H9 (cell line): Measurements from ENCODE around the gene ADAM8. TPM values are rescaled to one million over a fixed set of nuclear protein-coding genes. Genes with fewer than 3 reads are reported as not detected.
"Not testable (repeated sequence)": the region's sequence is repeated elsewhere in the genome, so short reads cannot be mapped to it uniquely, and the experiment has no call there.

ENCODE experiments used
- DNase-seq: peaks from one replicate; pipeline ENCODE4 v3.0.0-alpha.2; 2017
- H2AFZ ChIP-seq: one replicate; pipeline ENCODE4 v1.6.1; 2013; ENCODE audit warnings: mild to moderate bottlenecking, low read length, control low read depth, moderate library complexity
- H2AK5ac ChIP-seq: 2 replicates; pipeline ENCODE4 v1.6.1; 2013; ENCODE audit warnings: low read length, control low read depth, mixed read lengths; ENCODE audit not compliant: insufficient read length
- H2BK120ac ChIP-seq: one replicate; pipeline ENCODE4 v1.6.1; 2013; ENCODE audit warnings: low read depth, mild to moderate bottlenecking, low read length, control low read depth, inconsistent platforms; ENCODE audit not compliant: poor library complexity, severe bottlenecking
- H2BK12ac ChIP-seq: 2 replicates; pipeline ENCODE4 v1.6.1; 2013; ENCODE audit warnings: low read length, control low read depth, mixed read lengths, low read depth; ENCODE audit not compliant: insufficient read length
- H2BK15ac ChIP-seq: 2 replicates; pipeline ENCODE4 v1.6.1; 2013; ENCODE audit warnings: low read depth, low read length, control low read depth
- H2BK20ac ChIP-seq: one replicate; pipeline ENCODE4 v1.6.1; 2013; ENCODE audit warnings: low read depth, mild to moderate bottlenecking, low read length, control low read depth, inconsistent platforms; ENCODE audit not compliant: poor library complexity, severe bottlenecking
- H2BK5ac ChIP-seq: 2 replicates; pipeline ENCODE4 v1.6.1; 2013; ENCODE audit warnings: low read length, control low read depth, mixed read lengths; ENCODE audit not compliant: insufficient read length
- H3K14ac ChIP-seq: 2 replicates; pipeline ENCODE4 v1.6.1; 2013; ENCODE audit warnings: low read length, control low read depth; ENCODE audit not compliant: insufficient read depth
- H3K18ac ChIP-seq: 2 replicates; pipeline ENCODE4 v1.6.1; 2013; ENCODE audit warnings: low read depth, mild to moderate bottlenecking, mixed read lengths, low read length, control low read depth; ENCODE audit not compliant: insufficient read length
- H3K23ac ChIP-seq: 2 replicates; pipeline ENCODE4 v1.6.1; 2013; ENCODE audit warnings: low read length, control low read depth, mixed read lengths, low read depth; ENCODE audit not compliant: insufficient read length
- H3K23me2 ChIP-seq: 2 replicates; pipeline ENCODE4 v1.6.1; 2013; ENCODE audit warnings: low read depth, mild to moderate bottlenecking, mixed read lengths, low read length, control low read depth; ENCODE audit not compliant: insufficient read length, poor library complexity, severe bottlenecking
- H3K27ac ChIP-seq: 2 replicates; pipeline ENCODE4 v1.5.1; 2013; ENCODE audit warnings: low read length, control low read depth, mixed read lengths, low read depth; ENCODE audit not compliant: insufficient read length
- H3K27me3 ChIP-seq: 2 replicates; pipeline ENCODE4 v1.6.1; 2013; ENCODE audit warnings: low read length, control low read depth, inconsistent platforms; ENCODE audit not compliant: insufficient read depth
- H3K4ac ChIP-seq: 2 replicates; pipeline ENCODE4 v1.6.1; 2013; ENCODE audit warnings: low read depth, mild to moderate bottlenecking, control low read depth, inconsistent platforms, low read length, moderate library complexity
- H3K4me1 ChIP-seq: 2 replicates; pipeline ENCODE4 v1.6.1; 2013; ENCODE audit warnings: low read length, control low read depth, inconsistent platforms; ENCODE audit not compliant: insufficient read depth
- H3K4me2 ChIP-seq: 2 replicates; pipeline ENCODE4 v1.6.1; 2013; ENCODE audit warnings: low read length, control low read depth, mixed read lengths; ENCODE audit not compliant: insufficient read length, insufficient read depth
- H3K56ac ChIP-seq: 2 replicates; pipeline ENCODE4 v1.6.1; 2013; ENCODE audit warnings: low read depth, mild to moderate bottlenecking, mixed read lengths, low read length, control low read depth; ENCODE audit not compliant: insufficient read length
- H3K79me1 ChIP-seq: 2 replicates; pipeline ENCODE4 v1.6.1; 2013; ENCODE audit warnings: low read depth, mild to moderate bottlenecking, moderate library complexity, low read length, control low read depth, inconsistent platforms; ENCODE audit not compliant: insufficient read depth, poor library complexity, severe bottlenecking
- H3K79me2 ChIP-seq: 2 replicates; pipeline ENCODE4 v1.6.1; 2013; ENCODE audit warnings: low read length, control low read depth, inconsistent platforms; ENCODE audit not compliant: insufficient read depth
- H3K9ac ChIP-seq: 2 replicates; pipeline ENCODE4 v1.6.1; 2013; ENCODE audit warnings: low read length, control low read depth, mixed read lengths; ENCODE audit not compliant: insufficient read length; ENCODE audit errors: extremely low read depth
- H3K9me3 ChIP-seq: one replicate; pipeline ENCODE4 v1.6.1; 2013; ENCODE audit warnings: low read depth, low read length, inconsistent platforms; ENCODE audit not compliant: control insufficient read depth
- H3T11ph ChIP-seq: one replicate; pipeline ENCODE4 v1.6.1; 2013; ENCODE audit warnings: mild to moderate bottlenecking, low read length, control low read depth, inconsistent platforms
- H4K20me1 ChIP-seq: one replicate; pipeline ENCODE4 v1.6.1; 2013; ENCODE audit not compliant: control insufficient read depth, insufficient read length, insufficient read depth
- H4K5ac ChIP-seq: 2 replicates; pipeline ENCODE4 v1.6.1; 2013; ENCODE audit warnings: low read depth, mild to moderate bottlenecking, mixed read lengths, low read length, control low read depth; ENCODE audit not compliant: insufficient read length
- H4K8ac ChIP-seq: replicated peaks from 2 replicates; pipeline ENCODE4 v1.6.1; 2013; ENCODE audit warnings: low read length, control low read depth, mixed read lengths, low read depth; ENCODE audit not compliant: insufficient read length
- H4K91ac ChIP-seq: 2 replicates; pipeline ENCODE4 v1.6.1; 2013; ENCODE audit warnings: low read depth, mild to moderate bottlenecking, moderate library complexity, mixed read lengths, low read length, control low read depth; ENCODE audit not compliant: insufficient read length
- H3K27ac Mint-ChIP-seq, 3 experiments: 2 replicates in 2 of 3; 3 replicates in 1 of 3; pipeline ENCODE4 v1.8.0; 2020 to 2021; ENCODE audit warnings: mixed read lengths in 3 of 3, mild to moderate bottlenecking in 1 of 3, moderate library complexity in 1 of 3
- H3K27me3 Mint-ChIP-seq: 2 replicates; pipeline ENCODE4 v1.8.0; 2021; ENCODE audit warnings: low read depth, mild to moderate bottlenecking, moderate library complexity, mixed read lengths
- H3K36me3 Mint-ChIP-seq, 3 experiments: 2 replicates in 2 of 3; 3 replicates in 1 of 3; pipeline ENCODE4 v1.8.0; 2020 to 2021; ENCODE audit warnings: low read depth in 3 of 3, mixed read lengths in 3 of 3; ENCODE audit not compliant: insufficient read depth in 1 of 3
- H3K4me1 Mint-ChIP-seq, 2 experiments: 2 replicates each; pipeline ENCODE4 v1.8.0; 2020; ENCODE audit warnings: mixed read lengths in 2 of 2
- H3K4me3 Mint-ChIP-seq, 2 experiments: 2 replicates in 1 of 2; 3 replicates in 1 of 2; pipeline ENCODE4 v1.8.0; 2020 to 2021; ENCODE audit warnings: mild to moderate bottlenecking in 2 of 2, mixed read lengths in 2 of 2, moderate library complexity in 1 of 2
- H3K9me3 Mint-ChIP-seq, 2 experiments: 2 replicates in 1 of 2; 3 replicates in 1 of 2; pipeline ENCODE4 v1.8.0; 2020; ENCODE audit warnings: mild to moderate bottlenecking in 2 of 2, mixed read lengths in 2 of 2, moderate library complexity in 1 of 2
- CTCF ChIP-seq: fragments of 200-600 bp; sonication (generic); conservative IDR thresholded peaks from 3 replicates; pipeline ENCODE4 v1.8.0; 2021; ENCODE audit warnings: antibody characterized with exemption, mild to moderate bottlenecking
- WGBS: extraction: QIAGEN DNeasy Blood & Tissue Kit; methylation state at CpG from one replicate; pipeline ENCODE4 v1.1.7; 2013; ENCODE audit warnings: missing lambda C conversion rate, low lambda C conversion rate, mixed read lengths; ENCODE audit not compliant: insufficient read length; ENCODE audit errors: extremely low coverage; 5-methylcytosine and 5-hydroxymethylcytosine counted together
- total RNA-seq: library from RNA; stranded (reverse); gene quantifications from 2 replicates; pipeline ENCODE4 v1.2.1, GENCODE V29; 2021

ADAM8 gene
- total RNA-seq, 1 experiment from 2014 or later, result 5.4 TPM

- H3T11ph ChIP-seq, result no peak overlapping the region
- no peak overlapping the region for H3K56ac ChIP-seq
- H2BK5ac ChIP-seq, result no peak overlapping the region
- no peak for TF ChIP-seq CTCF
- H3K27ac ChIP-seq, result no peak overlapping the region
- no peak overlapping the region for H3K4me2 ChIP-seq
- H3K4ac ChIP-seq, result no peak overlapping the region
- no peak overlapping the region for H3K9ac ChIP-seq
- no peak overlapping the region for H3K4me3 Mint-ChIP-seq
- no peak overlapping the region for H4K5ac ChIP-seq
- no peak overlapping the region for H2BK12ac ChIP-seq
- H3K27me3 Mint-ChIP-seq, result peaks cover 62% of the 10 kb centered on the region
- H4K91ac ChIP-seq, result no peak overlapping the region
- WGBS, result no CpG with 5 or more reads among the region's 13 CpGs
- no peak overlapping the region for H2BK20ac ChIP-seq
- no peak overlapping the region for H3K14ac ChIP-seq
- no peak overlapping the region for H3K27ac Mint-ChIP-seq
- no peak overlapping the region for H2BK120ac ChIP-seq
- no peak overlapping the region for H2BK15ac ChIP-seq
- H3K23me2 ChIP-seq, result peaks cover 12% of the 10 kb centered on the region
- H3K79me2 ChIP-seq, result no peaks in the 10 kb centered on the region
- no peak overlapping the region for H3K18ac ChIP-seq
- H2AK5ac ChIP-seq, result no peak overlapping the region
- peaks cover 5 to 6% of the 10 kb centered on the region in 2 experiments; a peak in 4 of 5 replicates for H3K9me3 Mint-ChIP-seq
- H3K23ac ChIP-seq, result no peak overlapping the region
- H3K79me1 ChIP-seq, result no peaks in the 10 kb centered on the region
- H4K20me1 ChIP-seq, result no peaks in the 10 kb centered on the region
- H2AFZ ChIP-seq, result no peak overlapping the region
- H3K4me1 Mint-ChIP-seq, result peaks cover 11 to 23% of the 10 kb centered on the region in 2 experiments
- H3K27me3 ChIP-seq, result peaks cover 14% of the 10 kb centered on the region; the same call in 1 of the 2 replicates
- H4K8ac ChIP-seq, result no peak overlapping the region
- no peaks in the 10 kb centered on the region; the same call in 1 of the 2 replicates for H3K4me1 ChIP-seq
- H3K9me3 ChIP-seq, result no peaks in the 10 kb centered on the region
- no peaks in the 10 kb centered on the region; a peak in 2 of 7 replicates for H3K36me3 Mint-ChIP-seq
- DNase-seq, result peak; percentile 85
These were observed 47.6 kb upstream of the ADAM8 start for GRCh38 chr10:133324198-133324792.

DNA sequence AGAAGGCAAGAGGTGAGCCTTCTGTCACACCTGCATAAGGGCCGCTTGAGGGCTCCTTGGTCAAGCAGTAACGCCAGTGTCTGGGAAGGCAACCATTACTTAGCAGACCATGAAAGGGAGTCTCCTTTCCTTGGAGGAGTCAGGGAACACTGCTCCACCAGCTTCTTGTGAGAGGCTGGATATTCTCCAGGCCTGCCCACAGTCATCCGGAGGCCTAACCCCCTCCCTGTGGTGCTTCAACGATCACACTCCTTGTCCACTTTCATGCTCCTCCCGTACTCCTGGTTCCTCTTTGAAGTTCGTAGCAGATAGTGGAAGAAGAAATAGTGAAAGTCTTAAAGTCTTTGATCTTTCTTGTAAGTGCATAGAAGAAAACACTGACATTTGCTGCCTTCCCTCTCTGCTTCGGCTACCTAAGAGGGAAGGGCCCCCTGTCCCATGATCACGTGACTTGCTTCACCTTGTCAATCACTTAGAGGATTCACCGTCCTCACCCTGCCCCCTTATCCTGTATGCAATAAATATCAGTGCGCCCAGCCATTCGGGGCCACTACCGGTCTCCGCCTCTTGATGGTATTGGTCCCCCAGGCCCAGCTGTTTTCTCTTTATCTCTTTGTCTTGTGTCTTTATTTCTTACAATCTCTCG, 45.5 kb upstream of the ADAM8 start:
- not testable (repeated sequence) for H3T11ph ChIP-seq, H4K5ac ChIP-seq, H3K23ac ChIP-seq, H2BK15ac ChIP-seq, H4K91ac ChIP-seq, H3K4me1 ChIP-seq, H3K14ac ChIP-seq, H2AFZ ChIP-seq, H2AK5ac ChIP-seq, H3K18ac ChIP-seq, H3K79me1 ChIP-seq, H3K27ac Mint-ChIP-seq, DNase-seq, H2BK5ac ChIP-seq, H2BK12ac ChIP-seq, H3K27ac ChIP-seq, H3K4me2 ChIP-seq, H3K4me3 Mint-ChIP-seq, H3K4ac ChIP-seq, H4K20me1 ChIP-seq, H3K36me3 Mint-ChIP-seq, H3K9me3 Mint-ChIP-seq, H3K9ac ChIP-seq, H3K9me3 ChIP-seq, H4K8ac ChIP-seq, H3K79me2 ChIP-seq, H2BK120ac ChIP-seq, H2BK20ac ChIP-seq, H3K56ac ChIP-seq
- Histone ChIP-seq H3K23me2 (peaks cover 12% of the 10 kb centered on the region), H3K27me3 (peaks cover 13% of the 10 kb centered on the region; the same call in 1 of the 2 replicates)
- WGBS, result no CpG with 5 or more reads among the region's 14 CpGs
- Mint-ChIP-seq H3K27me3 (peaks cover 49% of the 10 kb centered on the region), H3K4me1 (peaks cover 5 to 18% of the 10 kb centered on the region in 2 experiments)
